ENCODE measurements around the gene IL1B.

DNA sequence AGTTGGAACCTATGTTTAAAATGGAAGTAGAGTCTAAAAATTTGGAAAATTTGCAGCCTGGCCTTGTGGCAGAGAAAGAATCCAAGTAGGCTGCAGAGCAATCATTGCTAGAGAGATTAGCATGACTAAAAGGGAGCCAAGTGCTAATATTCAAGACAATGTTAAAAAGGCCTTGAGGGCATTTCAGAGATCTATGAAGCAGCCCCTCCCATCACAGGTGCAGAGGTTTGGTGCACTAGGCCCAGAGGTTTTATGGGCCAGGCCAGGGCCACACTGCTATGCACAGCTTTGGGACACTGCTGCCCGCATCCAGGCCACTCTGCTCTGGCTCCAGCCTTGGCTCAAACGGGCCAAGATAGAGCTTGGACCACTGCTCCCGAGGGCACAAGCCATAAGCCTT lies 45.6 kb downstream of the IL1B start:
- TF ChIP-seq FOS (IDR thresholded peaks at IDR 0.05; ENCODE audit: borderline replicate concordance, insufficient read depth, low read length) (no peak), EZH2 (IDR thresholded peaks at IDR 0.05; ENCODE audit: borderline replicate concordance, low read depth, low read length, severe bottlenecking) (no peak), POLR2A (IDR thresholded peaks at IDR 0.05; ENCODE audit: low read depth, low read length) (no peak)
- TF ChIP-seq, protein P1, sequence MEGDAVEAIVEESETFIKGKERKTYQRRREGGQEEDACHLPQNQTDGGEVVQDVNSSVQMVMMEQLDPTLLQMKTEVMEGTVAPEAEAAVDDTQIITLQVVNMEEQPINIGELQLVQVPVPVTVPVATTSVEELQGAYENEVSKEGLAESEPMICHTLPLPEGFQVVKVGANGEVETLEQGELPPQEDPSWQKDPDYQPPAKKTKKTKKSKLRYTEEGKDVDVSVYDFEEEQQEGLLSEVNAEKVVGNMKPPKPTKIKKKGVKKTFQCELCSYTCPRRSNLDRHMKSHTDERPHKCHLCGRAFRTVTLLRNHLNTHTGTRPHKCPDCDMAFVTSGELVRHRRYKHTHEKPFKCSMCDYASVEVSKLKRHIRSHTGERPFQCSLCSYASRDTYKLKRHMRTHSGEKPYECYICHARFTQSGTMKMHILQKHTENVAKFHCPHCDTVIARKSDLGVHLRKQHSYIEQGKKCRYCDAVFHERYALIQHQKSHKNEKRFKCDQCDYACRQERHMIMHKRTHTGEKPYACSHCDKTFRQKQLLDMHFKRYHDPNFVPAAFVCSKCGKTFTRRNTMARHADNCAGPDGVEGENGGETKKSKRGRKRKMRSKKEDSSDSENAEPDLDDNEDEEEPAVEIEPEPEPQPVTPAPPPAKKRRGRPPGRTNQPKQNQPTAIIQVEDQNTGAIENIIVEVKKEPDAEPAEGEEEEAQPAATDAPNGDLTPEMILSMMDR (IDR thresholded peaks at IDR 0.05; ENCODE audit: extremely low read depth in 1 of 2, insufficient read depth in 1 of 2, low read depth in 1 of 2, low read length in 2 of 2), result no peak
